GM18511 (cell line): ENCODE data around the gene C1orf174.

Source experiments
- ATAC-seq: cut with Tn5 transposase; IDR thresholded peaks from one replicate; pipeline ENCODE4 v1.9.1; 2021; ENCODE audit warnings: mild to moderate bottlenecking, moderate library complexity; ENCODE audit not compliant: unreplicated experiment

The C1orf174 gene

GRCh38 chr1:3898475-3898735, 1.7 kb downstream of the C1orf174 start:
- ATAC-seq = no peak

GRCh38 chr1:3896396-3897000, 3.6 kb downstream of the C1orf174 start:
- no peak for ATAC-seq

GRCh38 chr1:3895951-3896325, 4.1 kb downstream of the C1orf174 start:
- no peak for ATAC-seq

GRCh38 chr1:3895279-3895950, 4.7 kb downstream of the C1orf174 start:
- ATAC-seq = no peak

GRCh38 chr1:3894626-3895278, 5.3 kb downstream of the C1orf174 start:
- no peak for ATAC-seq

- no peak for ATAC-seq
These were observed 6.9 kb downstream of the C1orf174 start for GRCh38 chr1:3893190-3893589.

- no peak for ATAC-seq
These were observed 7.3 kb downstream of the C1orf174 start for GRCh38 chr1:3892748-3893147.

- ATAC-seq = no peak
These were observed 8.7 kb downstream of the C1orf174 start for GRCh38 chr1:3891329-3891865.

- no peak for ATAC-seq
These were observed 9.4 kb downstream of the C1orf174 start for GRCh38 chr1:3890389-3891328.

- ATAC-seq = no peak
These were observed 10.1 kb downstream of the C1orf174 start for GRCh38 chr1:3889936-3890335.

GRCh38 chr1:3888301-3888700, 11.8 kb downstream of the C1orf174 start:
- no peak for ATAC-seq

GRCh38 chr1:3886691-3887090, 13.4 kb downstream of the C1orf174 start:
- no peak for ATAC-seq

- no peak for ATAC-seq
These were observed 13.9 kb downstream of the C1orf174 start for GRCh38 chr1:3886106-3886670.

- no peak for ATAC-seq
These were observed 14.5 kb downstream of the C1orf174 start for GRCh38 chr1:3885611-3886010.

GRCh38 chr1:3884966-3885365, 15.1 kb downstream of the C1orf174 start:
- ATAC-seq = no peak

- no peak for ATAC-seq
These were observed 16.7 kb downstream of the C1orf174 start for GRCh38 chr1:3883194-3883925.

- no peak for ATAC-seq
These were observed 18.9 kb downstream of the C1orf174 start for GRCh38 chr1:3881193-3881480.

GRCh38 chr1:3880429-3881192, 19.5 kb downstream of the C1orf174 start:
- ATAC-seq = no peak

GRCh38 chr1:3879787-3880428, 20.2 kb downstream of the C1orf174 start:
- ATAC-seq = no peak
